Loucy (cell line): Measurements from ENCODE around the gene CBX2.

Experiments used
- H2AFZ ChIP-seq: fragments of 200-600 bp; sonication (generic); 2 replicates; pipeline ENCODE4 v1.6.0; 2016; ENCODE audit warnings: antibody characterized with exemption, mild to moderate bottlenecking, low read length, moderate library complexity
- H3F3A ChIP-seq: fragments of 200-600 bp; 2 replicates; pipeline ENCODE4 v1.6.0; 2016; ENCODE audit warnings: antibody characterized with exemption, low read depth, mild to moderate bottlenecking
- H3K27me3 ChIP-seq: fragments of 200-600 bp; sonication (generic); 2 replicates; pipeline ENCODE4 v1.6.1; 2014; ENCODE audit warnings: low read length, mild to moderate bottlenecking; ENCODE audit not compliant: insufficient read depth, poor library complexity, severe bottlenecking
- H3K36me3 ChIP-seq: fragments of 200-600 bp; sonication (generic); 2 replicates; pipeline ENCODE4 v1.6.1; 2016; ENCODE audit warnings: low read length; ENCODE audit not compliant: insufficient read depth
- H3K4me1 ChIP-seq: fragments of 200-600 bp; sonication (generic); 2 replicates; pipeline ENCODE4 v1.5.1; 2014; ENCODE audit warnings: low read length, mild to moderate bottlenecking; ENCODE audit not compliant: insufficient read depth, poor library complexity, severe bottlenecking
- H3K4me2 ChIP-seq: fragments of 200-600 bp; sonication (generic); 2 replicates; pipeline ENCODE4 v1.6.0; 2014; ENCODE audit warnings: antibody characterized with exemption, low read length, low read depth, mild to moderate bottlenecking; ENCODE audit not compliant: poor library complexity, severe bottlenecking
- H3K4me3 ChIP-seq: fragments of 200-600 bp; sonication (generic); 2 replicates; pipeline ENCODE4 v1.5.1; 2014; ENCODE audit warnings: low read length, mild to moderate bottlenecking, mixed read lengths; ENCODE audit not compliant: poor library complexity, severe bottlenecking
- H3K79me2 ChIP-seq: fragments of 200-600 bp; sonication (generic); 2 replicates; pipeline ENCODE4 v1.6.1; 2014; ENCODE audit warnings: low read length; ENCODE audit not compliant: insufficient read depth
- H3K9ac ChIP-seq: fragments of 200-600 bp; sonication (generic); 2 replicates; pipeline ENCODE4 v1.6.0; 2014; ENCODE audit warnings: mild to moderate bottlenecking, low read depth, low read length, moderate library complexity; ENCODE audit not compliant: poor library complexity, severe bottlenecking
- H3K9me2 ChIP-seq: fragments of 200-600 bp; sonication (generic); replicated peaks from 2 replicates; pipeline ENCODE4 v1.6.1; 2016; ENCODE audit warnings: low read depth, low read length, mixed read lengths
- H3K9me3 ChIP-seq: fragments of 200-600 bp; sonication (generic); 2 replicates; pipeline ENCODE4 v1.6.1; 2014; ENCODE audit warnings: mild to moderate bottlenecking, antibody characterized with exemption, low read length, low read depth; ENCODE audit not compliant: insufficient read depth
- H4K20me1 ChIP-seq: fragments of 200-600 bp; sonication (generic); 2 replicates; pipeline ENCODE4 v1.6.0; 2014; ENCODE audit warnings: antibody characterized with exemption, low read length, mild to moderate bottlenecking; ENCODE audit not compliant: insufficient read depth, poor library complexity, severe bottlenecking
- EZH2phosphoT487 ChIP-seq: fragments of 200-600 bp; IDR thresholded peaks from 2 replicates; pipeline ENCODE4 v1.6.1; 2018; ENCODE audit warnings: antibody characterized with exemption, mild to moderate bottlenecking, moderate library complexity, borderline replicate concordance
- TF ChIP-seq, protein P1 (sequence below): fragments of 200-600 bp; sonication (generic); conservative IDR thresholded peaks from 2 replicates; pipeline ENCODE4 v1.5.1; 2014; ENCODE audit warnings: mild to moderate bottlenecking, antibody characterized with exemption, low read length

CBX2 gene

DNA sequence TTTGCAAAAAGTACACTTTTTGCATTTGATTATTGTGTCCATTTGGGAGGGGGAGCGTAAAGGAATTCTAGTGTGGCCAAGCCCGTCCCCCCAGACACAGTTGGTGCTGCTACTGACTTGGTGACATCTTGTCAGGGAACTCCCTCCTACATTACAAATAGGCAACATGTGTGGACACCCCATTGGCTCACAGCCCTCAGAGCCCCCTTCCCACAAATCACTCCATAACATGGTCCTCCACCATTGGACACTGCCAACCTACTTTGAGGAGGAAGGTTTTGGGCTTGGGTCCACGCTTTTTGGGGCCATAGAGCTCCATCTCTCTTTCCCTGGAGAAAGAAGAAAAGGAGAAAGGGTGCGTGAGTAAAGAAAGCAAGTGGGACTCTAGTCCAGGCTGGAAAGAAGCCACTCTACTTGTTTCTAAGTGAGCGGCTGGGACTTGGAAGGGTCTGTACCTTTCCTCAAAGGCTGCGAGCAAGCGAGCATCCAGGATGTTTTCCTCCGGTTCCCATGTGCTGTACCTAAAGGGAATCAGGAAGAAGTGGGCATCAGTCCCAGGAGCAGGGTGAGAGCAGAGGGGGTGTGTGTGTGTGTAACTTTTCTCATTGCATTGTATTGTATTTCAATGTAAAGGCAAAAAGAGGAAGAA lies 18.0 kb downstream of the CBX2 start:
- Histone ChIP-seq H3F3A (peaks cover 3% of the 10 kb centered on the region; the same call in 1 of the 2 replicates), H3K27me3 (no peaks in the 10 kb centered on the region), H3K4me1 (peaks cover 49% of the 10 kb centered on the region), H3K36me3 (peaks cover 8% of the 10 kb centered on the region; the same call in 1 of the 2 replicates), H3K9ac (peak overlapping the region; percentile 90), H4K20me1 (peaks cover 35% of the 10 kb centered on the region), H3K9me3 (no peaks in the 10 kb centered on the region), H3K4me3 (peak overlapping the region; percentile 91), H3K79me2 (peaks cover 77% of the 10 kb centered on the region), H3K4me2 (peak overlapping the region; percentile 94), H2AFZ (no peak overlapping the region), H3K9me2 (no peaks in the 10 kb centered on the region)
- TF ChIP-seq, protein P1, sequence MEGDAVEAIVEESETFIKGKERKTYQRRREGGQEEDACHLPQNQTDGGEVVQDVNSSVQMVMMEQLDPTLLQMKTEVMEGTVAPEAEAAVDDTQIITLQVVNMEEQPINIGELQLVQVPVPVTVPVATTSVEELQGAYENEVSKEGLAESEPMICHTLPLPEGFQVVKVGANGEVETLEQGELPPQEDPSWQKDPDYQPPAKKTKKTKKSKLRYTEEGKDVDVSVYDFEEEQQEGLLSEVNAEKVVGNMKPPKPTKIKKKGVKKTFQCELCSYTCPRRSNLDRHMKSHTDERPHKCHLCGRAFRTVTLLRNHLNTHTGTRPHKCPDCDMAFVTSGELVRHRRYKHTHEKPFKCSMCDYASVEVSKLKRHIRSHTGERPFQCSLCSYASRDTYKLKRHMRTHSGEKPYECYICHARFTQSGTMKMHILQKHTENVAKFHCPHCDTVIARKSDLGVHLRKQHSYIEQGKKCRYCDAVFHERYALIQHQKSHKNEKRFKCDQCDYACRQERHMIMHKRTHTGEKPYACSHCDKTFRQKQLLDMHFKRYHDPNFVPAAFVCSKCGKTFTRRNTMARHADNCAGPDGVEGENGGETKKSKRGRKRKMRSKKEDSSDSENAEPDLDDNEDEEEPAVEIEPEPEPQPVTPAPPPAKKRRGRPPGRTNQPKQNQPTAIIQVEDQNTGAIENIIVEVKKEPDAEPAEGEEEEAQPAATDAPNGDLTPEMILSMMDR: no peak
- TF ChIP-seq EZH2phosphoT487: no peak

DNA sequence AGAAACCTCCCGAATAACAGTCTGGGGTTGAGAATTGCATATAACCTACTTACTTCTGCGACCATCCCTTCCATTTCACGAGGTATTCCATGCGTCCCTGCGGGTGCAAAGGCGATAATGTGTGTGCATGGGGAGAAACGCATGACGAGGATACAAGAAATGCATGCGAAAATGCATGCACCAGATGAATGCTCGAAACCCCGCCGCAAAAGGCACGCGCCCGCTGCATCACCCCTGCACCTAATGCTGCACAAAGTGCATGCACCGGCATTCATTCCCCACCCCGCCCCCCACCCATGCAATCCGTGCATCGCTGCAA lies 18.5 kb downstream of the CBX2 start:
- TF ChIP-seq EZH2phosphoT487: no peak
- TF ChIP-seq, protein P1: no peak
- no peaks in the 10 kb centered on the region for H3K9me3 ChIP-seq
- H3K9me2 ChIP-seq: no peaks in the 10 kb centered on the region
- H4K20me1 ChIP-seq: peaks cover 34% of the 10 kb centered on the region
- H3K79me2 ChIP-seq: peaks cover 75% of the 10 kb centered on the region
- peak overlapping the region; percentile 94 for H3K4me2 ChIP-seq
- no peaks in the 10 kb centered on the region for H3K27me3 ChIP-seq
- peaks cover 3% of the 10 kb centered on the region; the same call in 1 of the 2 replicates for H3F3A ChIP-seq
- peaks cover 8% of the 10 kb centered on the region; the same call in 1 of the 2 replicates for H3K36me3 ChIP-seq
- 0 out of 2 replicates have a peak overlapping the region, but pooled peaks have one; percentile 42 for H2AFZ ChIP-seq
- H3K4me1 ChIP-seq: peaks cover 52% of the 10 kb centered on the region
- peak overlapping the region; percentile 91 for H3K4me3 ChIP-seq
- peak overlapping the region; percentile 90 for H3K9ac ChIP-seq

DNA sequence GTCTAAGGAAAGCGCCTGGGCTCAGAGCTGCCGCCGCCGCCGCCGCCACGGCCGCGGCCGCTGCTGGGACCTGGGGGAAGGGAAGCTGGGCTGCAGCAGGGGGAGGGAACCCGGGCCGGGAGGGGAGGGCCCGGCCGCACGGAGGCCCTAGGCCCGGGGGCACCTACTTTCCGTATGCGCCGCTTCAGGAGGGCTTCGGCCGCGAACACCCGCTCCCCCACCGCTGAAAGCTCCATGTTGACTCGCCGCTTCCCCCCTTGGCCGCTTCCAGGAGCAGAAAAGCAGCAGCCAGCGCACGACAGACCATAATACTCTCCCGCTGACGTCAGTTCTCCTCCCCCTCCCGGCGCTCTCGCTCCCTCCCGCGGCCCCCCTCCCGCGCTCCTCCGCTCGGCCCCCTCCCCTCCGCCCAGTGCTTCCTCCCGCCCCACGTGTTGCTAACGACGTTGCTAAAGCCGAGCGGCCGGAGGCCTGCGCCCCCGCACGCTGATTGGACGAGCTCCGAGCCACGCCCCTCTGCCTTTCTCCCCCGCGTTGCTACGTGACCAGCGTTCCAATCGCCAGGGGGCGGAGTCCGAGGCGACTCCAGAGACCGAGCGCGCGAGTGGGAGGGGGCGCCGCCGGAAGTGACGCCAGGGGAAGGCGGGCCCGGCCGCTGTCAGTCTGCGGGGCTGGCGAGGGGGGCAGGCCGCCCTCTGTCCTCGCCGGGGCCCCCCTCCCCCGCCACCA lies 19.0 kb downstream of the CBX2 start, which contains the start of gene CBX8:
Gene CBX8 (minus strand): TSS at position 315 of the 729 bp plus-strand sequence. CDS start 79 bp downstream, at position 236.
- Histone ChIP-seq H3K36me3 (peaks cover 8% of the 10 kb centered on the region; the same call in 1 of the 2 replicates), H3K4me2 (peak within 1 kb of the TSS; percentile 94), H3K9me3 (no peaks in the 10 kb centered on the region), H3F3A (peaks cover 3% of the 10 kb centered on the region; the same call in 1 of the 2 replicates), H4K20me1 (peaks cover 34% of the 10 kb centered on the region), H3K27me3 (no peaks in the 10 kb centered on the region), H3K9me2 (no peaks in the 10 kb centered on the region), H3K4me1 (peaks cover 55% of the 10 kb centered on the region), H3K4me3 (peak within 1 kb of the TSS; percentile 91), H3K79me2 (peaks cover 76% of the 10 kb centered on the region), H2AFZ (peak within 1 kb of the TSS; percentile 42; the same call in 1 of the 2 replicates), H3K9ac (peak within 1 kb of the TSS; percentile 90)
- TF ChIP-seq, protein P1: no peak
- TF ChIP-seq EZH2phosphoT487: no peak
